MCF 10A (cell line): Measurements from ENCODE around the gene NDUFAF8. TPM values are rescaled to one million over a fixed set of nuclear protein-coding genes. Genes with fewer than 3 reads are reported as not detected.

ENCODE experiments used
- BruUV-seq: library from RNA; stranded (reverse); fragments of 400-500 nt; replicated peaks from 2 replicates; lab custom pipeline; 2021; lab: Mats Ljungman, UMichigan
- CTCF ChIA-PET: fragments of 300-600 bp; sonication (Branson Sonifier 250); formaldehyde crosslinking; extraction: SDS; loops from one replicate; lab custom pipeline; 2021; ENCODE audit warnings: antibody characterized with exemption, inconsistent platforms; lab: Yijun Ruan, JAX
- POLR2A ChIA-PET: fragments of 300-600, 350-650 bp; sonication (Branson Sonifier 250); formaldehyde crosslinking; extraction: SDS; loops from one replicate; lab custom pipeline; 2020; ENCODE audit warnings: antibody characterized with exemption, inconsistent platforms; lab: Yijun Ruan, JAX
- DNase-seq: peaks from one replicate; pipeline ENCODE4 v3.0.0-alpha.2; 2018; ENCODE audit not compliant: unreplicated experiment
- H3K27ac Mint-ChIP-seq: one replicate; pipeline ENCODE4 v1.8.0; 2022; ENCODE audit warnings: mild to moderate bottlenecking, low read depth, mixed read lengths; ENCODE audit not compliant: unreplicated experiment
- H3K27me3 Mint-ChIP-seq: one replicate; pipeline ENCODE4 v1.8.0; 2022; ENCODE audit warnings: mixed read lengths; ENCODE audit not compliant: insufficient read depth, unreplicated experiment
- H3K36me3 Mint-ChIP-seq: one replicate; pipeline ENCODE4 v1.8.0; 2022; ENCODE audit warnings: mild to moderate bottlenecking, moderate library complexity, mixed read lengths; ENCODE audit not compliant: insufficient read depth, unreplicated experiment
- H3K4me1 Mint-ChIP-seq: one replicate; pipeline ENCODE4 v1.8.0; 2022; ENCODE audit warnings: mixed read lengths; ENCODE audit not compliant: insufficient read depth, unreplicated experiment
- H3K4me3 Mint-ChIP-seq: one replicate; pipeline ENCODE4 v1.8.0; 2022; ENCODE audit warnings: mild to moderate bottlenecking, moderate library complexity, mixed read lengths; ENCODE audit not compliant: unreplicated experiment
- H3K9me3 Mint-ChIP-seq: one replicate; pipeline ENCODE4 v1.8.0; 2022; ENCODE audit warnings: mixed read lengths; ENCODE audit not compliant: unreplicated experiment
- intact Hi-C: fragments of 100-400 bp; cut with micrococcal nuclease; formaldehyde crosslinking; loops from 2 replicates; pipeline ENCODE4 v1.14.1; 2022
- total RNA-seq: library from RNA; stranded (reverse); gene quantifications from 2 replicates; pipeline ENCODE4 v1.2.3, GENCODE V29; 2022
- TF ChIP-seq, protein P1 (sequence below): fragments of 200-600 bp; IDR thresholded peaks from one replicate; pipeline ENCODE4 v1.8.0; 2022; ENCODE audit warnings: antibody characterized with exemption, mild to moderate bottlenecking; ENCODE audit not compliant: unreplicated experiment

Gene NDUFAF8
- total RNA-seq, 1 experiment from 2014 or later, result 95.0 TPM

DNA sequence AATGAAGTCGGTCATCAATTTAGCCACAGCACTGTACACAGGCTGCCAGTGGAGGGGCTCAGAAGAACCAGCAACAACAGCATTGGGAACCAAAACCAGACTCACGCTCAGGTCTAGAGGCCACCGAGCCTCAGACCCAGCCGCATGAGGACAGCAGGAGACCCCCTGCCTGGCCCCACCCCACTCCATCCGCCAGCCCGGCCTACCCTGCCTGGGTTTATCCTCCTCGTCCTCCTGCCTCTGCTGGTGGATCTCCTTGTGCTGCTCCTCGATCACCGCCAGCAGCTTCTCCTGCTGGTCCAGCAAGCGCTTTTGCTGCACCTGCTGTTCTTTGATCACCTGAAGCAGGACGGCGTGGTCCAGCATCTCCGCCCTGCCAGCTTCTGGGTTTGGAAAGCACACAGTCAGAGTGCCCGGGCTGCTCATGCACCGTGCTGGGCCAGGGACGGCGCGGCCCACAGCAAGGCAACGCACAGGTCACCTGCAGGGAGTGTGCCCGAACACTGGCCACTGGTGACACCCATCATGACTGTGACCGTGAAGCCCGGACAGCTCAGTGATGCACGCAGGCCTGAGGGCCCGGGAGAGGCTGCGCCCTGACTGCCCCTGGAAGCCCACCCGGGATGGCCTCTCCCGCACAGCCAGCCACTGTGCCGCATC lies 7.7 kb downstream of the NDUFAF8 start:
- Mint-ChIP-seq H3K27ac (no peak overlapping the region), H3K36me3 (peaks cover 40% of the 10 kb centered on the region), H3K4me1 (no peaks in the 10 kb centered on the region), H3K9me3 (no peaks in the 10 kb centered on the region), H3K4me3 (no peak overlapping the region), H3K27me3 (no peaks in the 10 kb centered on the region)
- no TSS peak for BruUV-seq
- DNase-seq, result no peak
- ChIA-PET CTCF (no interaction called here), POLR2A (interaction anchor here (0.5 to 1.2 kb wide), 3 partner anchors 8 to 105 kb away, joined by 3 to 4 read pairs (median 4); partner anchors contain the start of genes NDUFAF8 and TEPSIN)
- intact Hi-C loops, result no loop called here
- TF ChIP-seq, protein P1, sequence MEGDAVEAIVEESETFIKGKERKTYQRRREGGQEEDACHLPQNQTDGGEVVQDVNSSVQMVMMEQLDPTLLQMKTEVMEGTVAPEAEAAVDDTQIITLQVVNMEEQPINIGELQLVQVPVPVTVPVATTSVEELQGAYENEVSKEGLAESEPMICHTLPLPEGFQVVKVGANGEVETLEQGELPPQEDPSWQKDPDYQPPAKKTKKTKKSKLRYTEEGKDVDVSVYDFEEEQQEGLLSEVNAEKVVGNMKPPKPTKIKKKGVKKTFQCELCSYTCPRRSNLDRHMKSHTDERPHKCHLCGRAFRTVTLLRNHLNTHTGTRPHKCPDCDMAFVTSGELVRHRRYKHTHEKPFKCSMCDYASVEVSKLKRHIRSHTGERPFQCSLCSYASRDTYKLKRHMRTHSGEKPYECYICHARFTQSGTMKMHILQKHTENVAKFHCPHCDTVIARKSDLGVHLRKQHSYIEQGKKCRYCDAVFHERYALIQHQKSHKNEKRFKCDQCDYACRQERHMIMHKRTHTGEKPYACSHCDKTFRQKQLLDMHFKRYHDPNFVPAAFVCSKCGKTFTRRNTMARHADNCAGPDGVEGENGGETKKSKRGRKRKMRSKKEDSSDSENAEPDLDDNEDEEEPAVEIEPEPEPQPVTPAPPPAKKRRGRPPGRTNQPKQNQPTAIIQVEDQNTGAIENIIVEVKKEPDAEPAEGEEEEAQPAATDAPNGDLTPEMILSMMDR, result no peak

DNA sequence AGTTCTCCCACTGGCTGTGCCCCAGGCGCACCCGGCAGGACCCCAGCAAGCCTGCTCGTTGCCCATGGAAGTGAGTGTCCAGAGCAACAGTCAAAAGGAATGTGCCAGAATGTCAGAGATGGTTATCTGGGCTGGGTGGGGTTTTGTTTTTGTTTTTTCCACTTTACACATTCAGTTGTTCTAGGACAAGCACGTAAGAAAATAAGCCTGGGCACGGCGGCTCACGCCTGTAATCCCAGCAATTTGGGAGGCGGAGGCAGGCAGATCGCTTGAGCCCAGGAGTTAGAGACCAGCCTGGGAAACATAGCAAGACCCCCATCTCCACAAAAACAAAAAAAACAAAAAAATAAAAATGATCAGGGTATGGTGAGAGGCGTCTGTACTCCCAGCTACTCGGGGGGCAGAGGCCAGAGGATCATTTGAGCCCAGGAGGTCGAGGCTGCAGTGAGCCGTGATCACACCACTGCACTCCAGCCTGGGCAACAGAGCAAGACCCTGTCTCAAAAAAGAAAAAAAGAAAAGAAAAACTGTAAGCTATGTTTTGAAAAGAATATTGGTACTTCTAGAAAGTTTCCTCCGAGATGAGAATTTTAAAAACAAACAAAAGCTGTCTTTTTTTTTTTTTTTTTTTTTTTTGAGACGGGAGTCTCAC lies 8.3 kb downstream of the NDUFAF8 start:
- Mint-ChIP-seq H3K27me3 (no peaks in the 10 kb centered on the region), H3K9me3 (no peaks in the 10 kb centered on the region), H3K4me1 (no peaks in the 10 kb centered on the region), H3K36me3 (peaks cover 34% of the 10 kb centered on the region), H3K4me3 (no peak overlapping the region), H3K27ac (no peak overlapping the region)
- TF ChIP-seq, protein P1, result no peak
- BruUV-seq, result no TSS peak
- ChIA-PET CTCF (interaction anchor here (0.9 kb wide), 1 partner anchor 14 kb away, joined by 3 read pairs; no protein-coding TSS in a partner anchor), POLR2A (interaction anchor here (0.8 to 1.2 kb wide), 3 partner anchors 9 to 237 kb away, joined by 4 read pairs; partner anchors contain the start of genes NDUFAF8 and TEPSIN)
- DNase-seq, result no peak
- intact Hi-C loops, result no loop called here

DNA sequence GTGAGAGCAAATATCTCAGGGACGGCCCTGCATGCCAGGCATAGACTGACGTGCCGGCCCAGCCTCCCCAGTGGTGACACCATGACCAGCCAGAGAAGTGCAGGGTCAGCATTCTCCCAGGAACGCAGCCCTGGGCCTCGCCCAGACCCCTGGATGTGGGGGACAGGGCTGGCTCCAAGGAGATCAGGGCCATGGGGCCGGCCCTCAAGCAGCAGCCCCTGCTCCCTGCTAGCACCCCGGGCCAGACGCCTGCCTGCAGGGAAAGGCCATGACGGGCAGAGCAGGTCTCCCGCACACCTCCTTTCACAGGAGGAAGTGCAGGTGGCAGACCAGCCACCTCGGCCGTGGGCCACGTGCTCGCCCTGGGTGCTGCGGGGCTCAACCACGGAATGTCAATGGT lies 9.5 kb downstream of the NDUFAF8 start:
- DNase-seq, result no peak
- BruUV-seq, result no TSS peak
- POLR2A ChIA-PET, result interaction anchor here (1.1 kb wide), 1 partner anchor 236 kb away, joined by 4 read pairs; no protein-coding TSS in a partner anchor
- CTCF ChIA-PET, result no interaction called here
- intact Hi-C loops, result no loop called here
- TF ChIP-seq, protein P1, result no peak
- Mint-ChIP-seq H3K27me3 (no peaks in the 10 kb centered on the region), H3K4me3 (no peak overlapping the region), H3K4me1 (no peaks in the 10 kb centered on the region), H3K36me3 (peaks cover 38% of the 10 kb centered on the region), H3K27ac (no peak overlapping the region), H3K9me3 (no peaks in the 10 kb centered on the region)

DNA sequence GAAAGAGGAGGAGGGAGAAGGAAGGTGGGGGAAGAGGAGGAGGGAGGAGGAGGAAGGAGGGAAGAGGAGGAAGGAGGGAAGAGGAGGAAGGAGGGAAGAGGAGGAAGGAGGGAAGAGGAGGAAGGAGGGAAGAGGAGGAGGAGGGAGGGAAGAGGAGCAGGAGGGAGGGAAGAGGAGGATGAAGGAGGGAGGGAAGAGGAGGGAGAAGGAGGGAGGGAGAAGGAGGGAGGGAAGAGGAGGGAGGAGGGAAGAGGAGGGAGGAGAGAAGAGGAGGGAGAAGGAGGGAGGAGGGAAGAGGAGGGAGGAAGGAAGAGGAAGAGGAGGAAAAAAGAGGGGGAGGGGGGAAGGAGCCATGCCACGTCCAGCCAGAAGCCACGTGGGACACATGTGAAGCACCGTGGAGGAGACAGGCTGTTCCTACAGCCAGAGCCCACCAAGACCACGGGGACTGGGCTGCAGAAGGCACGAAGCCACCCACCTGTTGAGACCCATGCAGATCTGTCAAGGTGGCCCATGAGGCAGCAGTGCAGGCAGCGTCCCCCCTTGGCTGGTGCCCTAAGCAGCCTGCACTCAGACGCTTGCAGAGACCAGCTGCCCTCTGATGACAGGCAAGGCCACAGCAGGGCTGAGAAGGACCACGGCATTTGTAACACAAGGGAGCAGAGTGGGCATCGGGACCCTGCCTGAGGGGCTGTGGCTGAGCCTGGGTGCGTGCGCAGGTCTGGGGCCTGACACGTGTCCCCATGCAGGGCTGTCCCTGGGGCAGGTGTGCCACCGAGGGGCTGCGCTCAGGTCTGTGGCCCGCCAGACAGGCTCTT lies 10.3 kb downstream of the NDUFAF8 start:
- Mint-ChIP-seq H3K27ac (no peak overlapping the region), H3K4me3 (no peak overlapping the region), H3K27me3 (no peaks in the 10 kb centered on the region), H3K9me3 (no peaks in the 10 kb centered on the region), H3K4me1 (no peaks in the 10 kb centered on the region), H3K36me3 (peaks cover 37% of the 10 kb centered on the region)
- TF ChIP-seq, protein P1, result no peak
- no peak for DNase-seq
- POLR2A ChIA-PET, result interaction anchor here (1.0 kb wide), 1 partner anchor 11 kb away, joined by 3 read pairs; the partner anchor contains the start of gene TEPSIN
- no TSS peak for BruUV-seq
- CTCF ChIA-PET, result interaction anchor here (0.7 kb wide), 1 partner anchor 318 kb away, joined by 3 read pairs; no protein-coding TSS in a partner anchor
- intact Hi-C loops, result no loop called here
